Measurements from ENCODE around the gene CBX4.

CBX4 gene

GRCh38 chr17:79839356-79840268 lies at the start of gene CBX4:
Gene CBX4 (minus strand): TSS chr17:79839440. CDS start chr17:79839251, 189 bp downstream.
- DNase-seq (ENCODE audit: low spot score), result peak; percentile 90

- no peak for DNase-seq (ENCODE audit: low spot score)
Measured at GRCh38 chr17:79888009-79888540, 48.8 kb upstream of the CBX4 start.

GRCh38 chr17:79887451-79887991 lies 48.3 kb upstream of the CBX4 start:
- no peak for DNase-seq (ENCODE audit: low spot score)

- no peak for DNase-seq (ENCODE audit: low spot score)
Measured at GRCh38 chr17:79883202-79883601, 44.0 kb upstream of the CBX4 start.

- DNase-seq (ENCODE audit: low spot score), result no peak
Measured at GRCh38 chr17:79878329-79878947, 39.2 kb upstream of the CBX4 start.

- no peak for DNase-seq (ENCODE audit: low spot score)
Measured at GRCh38 chr17:79877041-79877440, 37.8 kb upstream of the CBX4 start.

- DNase-seq (ENCODE audit: low spot score), result no peak
Measured at GRCh38 chr17:79875511-79875910, 36.3 kb upstream of the CBX4 start.

- peak; percentile 43 for DNase-seq (ENCODE audit: low spot score)
Measured at GRCh38 chr17:79874329-79874981, 35.2 kb upstream of the CBX4 start.

GRCh38 chr17:79873583-79873982 lies 34.3 kb upstream of the CBX4 start:
- DNase-seq (ENCODE audit: low spot score), result no peak

GRCh38 chr17:79872762-79873161 lies 33.5 kb upstream of the CBX4 start:
- no peak for DNase-seq (ENCODE audit: low spot score)

- DNase-seq (ENCODE audit: low spot score), result no peak
Measured at GRCh38 chr17:79871131-79871530, 31.9 kb upstream of the CBX4 start.

- no peak for DNase-seq (ENCODE audit: low spot score)
Measured at GRCh38 chr17:79870540-79870939, 31.3 kb upstream of the CBX4 start.

GRCh38 chr17:79866791-79867518 lies 27.7 kb upstream of the CBX4 start:
- no peak for DNase-seq (ENCODE audit: low spot score)

- no peak for DNase-seq (ENCODE audit: low spot score)
Measured at GRCh38 chr17:79865351-79866210, 26.3 kb upstream of the CBX4 start.

- no peak for DNase-seq (ENCODE audit: low spot score)
Measured at GRCh38 chr17:79864617-79865250, 25.5 kb upstream of the CBX4 start.

- DNase-seq (ENCODE audit: low spot score), result no peak
Measured at GRCh38 chr17:79864147-79864546, 24.9 kb upstream of the CBX4 start.

GRCh38 chr17:79862771-79863440 lies 23.7 kb upstream of the CBX4 start:
- no peak for DNase-seq (ENCODE audit: low spot score)

GRCh38 chr17:79862238-79862637 lies 23.0 kb upstream of the CBX4 start:
- DNase-seq (ENCODE audit: low spot score), result no peak

- no peak for DNase-seq (ENCODE audit: low spot score)
Measured at GRCh38 chr17:79861413-79862216, 22.4 kb upstream of the CBX4 start.
